ENCODE measurements around the gene CFAP68.
A peak's percentile ranks its signal among the peaks of the same experiment; 100 is the strongest.
"Not testable (repeated sequence)": the region's sequence is repeated elsewhere in the genome, so short reads cannot be mapped to it uniquely, and the experiment has no call there.

CFAP68 gene

DNA sequence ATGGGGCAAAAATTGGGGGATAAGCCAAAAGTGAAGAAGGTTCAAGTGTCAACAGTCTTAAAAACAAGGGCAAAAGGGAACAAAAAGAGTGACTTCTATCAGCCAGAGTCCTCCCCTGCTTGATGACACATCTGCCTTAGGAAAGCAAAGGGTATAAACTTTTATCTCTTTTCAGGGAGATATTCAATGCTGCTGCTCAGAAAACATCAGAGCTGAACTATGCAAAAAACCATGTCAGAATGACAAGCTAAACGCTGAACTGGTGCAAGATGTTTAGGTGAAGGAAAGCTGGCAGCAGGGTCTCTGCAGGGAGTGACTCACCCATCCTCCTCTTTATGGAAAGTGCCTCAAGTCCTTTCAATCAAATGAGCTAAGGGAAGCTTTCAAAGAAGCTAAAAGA, 32.7 kb upstream of the CFAP68 start:
- FAIRE-seq (no peak), DNase-seq (ENCODE audit: insufficient read length, low spot score) (no peak)
- TF ChIP-seq POLR2A (IDR thresholded peaks at IDR 0.05; ENCODE audit: low read depth, low read length), result no peak

DNA sequence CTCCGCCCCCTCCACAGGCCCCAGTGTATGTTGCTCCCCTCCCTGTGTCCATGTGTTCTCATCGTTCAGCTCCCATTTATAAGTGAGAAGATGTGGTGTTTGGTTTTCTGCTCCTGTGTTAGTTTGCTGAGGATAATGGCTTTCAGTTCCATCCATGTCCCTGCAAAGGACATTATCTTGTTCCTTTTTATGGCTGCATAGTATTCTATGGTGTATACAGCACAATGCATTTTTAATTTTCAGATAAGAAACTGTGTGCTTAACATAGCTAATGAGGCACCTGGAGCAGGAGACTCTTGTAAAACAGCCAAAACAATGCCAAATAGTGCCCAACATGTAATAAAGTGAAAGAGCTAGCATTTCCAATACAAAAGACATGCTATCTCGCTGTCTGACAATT, 29.7 kb upstream of the CFAP68 start:
- TF ChIP-seq POLR2A (IDR thresholded peaks at IDR 0.05; ENCODE audit: low read depth, low read length), result no peak
- FAIRE-seq (no peak), DNase-seq (ENCODE audit: insufficient read length, low spot score) (no peak)

DNA sequence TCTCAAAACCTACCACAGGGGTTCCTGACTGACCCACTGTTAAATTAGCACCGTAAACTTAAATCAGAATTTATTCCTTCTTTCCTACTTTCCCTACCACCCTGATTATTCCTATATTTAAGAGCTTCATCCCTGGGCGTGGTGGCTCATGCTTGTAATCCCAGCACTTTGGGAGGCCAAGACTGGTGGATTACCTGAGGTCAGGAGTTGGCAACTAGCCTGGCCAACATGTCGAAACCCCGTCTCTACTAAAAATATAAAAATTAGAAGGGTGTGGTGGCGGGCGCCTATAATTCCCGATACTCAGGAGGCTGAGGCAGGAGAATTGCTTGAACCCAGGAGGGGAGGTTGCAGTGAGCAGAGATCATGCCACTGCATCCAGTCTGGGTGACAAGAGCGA, 28.3 kb upstream of the CFAP68 start:
- TF ChIP-seq POLR2A (IDR thresholded peaks at IDR 0.05; ENCODE audit: low read depth, low read length), result no peak
- FAIRE-seq (no peak), DNase-seq (ENCODE audit: insufficient read length, low spot score) (no peak)

DNA sequence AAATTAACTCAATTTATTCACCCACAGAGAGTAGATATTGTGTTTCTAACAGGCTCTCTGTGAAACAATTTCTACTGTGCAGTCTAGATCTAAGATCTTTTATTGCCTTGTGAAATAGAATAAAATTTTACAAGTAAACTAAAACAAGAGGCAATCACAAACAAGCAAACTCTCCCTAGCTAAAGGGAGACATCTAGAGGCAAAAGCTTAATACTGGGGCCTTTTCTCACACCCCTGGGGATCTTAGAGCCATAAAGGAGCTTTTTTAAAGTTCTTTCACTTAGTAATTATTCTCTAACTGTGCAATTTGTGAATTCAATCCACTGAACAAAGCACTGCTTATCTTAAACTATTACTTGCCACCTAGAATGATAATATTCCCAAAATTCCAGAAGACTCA, 27.7 kb upstream of the CFAP68 start:
- DNase-seq (ENCODE audit: insufficient read length, low spot score), result no peak
- FAIRE-seq, result no peak
- no peak for TF ChIP-seq POLR2A (IDR thresholded peaks at IDR 0.05; ENCODE audit: low read depth, low read length)

DNA sequence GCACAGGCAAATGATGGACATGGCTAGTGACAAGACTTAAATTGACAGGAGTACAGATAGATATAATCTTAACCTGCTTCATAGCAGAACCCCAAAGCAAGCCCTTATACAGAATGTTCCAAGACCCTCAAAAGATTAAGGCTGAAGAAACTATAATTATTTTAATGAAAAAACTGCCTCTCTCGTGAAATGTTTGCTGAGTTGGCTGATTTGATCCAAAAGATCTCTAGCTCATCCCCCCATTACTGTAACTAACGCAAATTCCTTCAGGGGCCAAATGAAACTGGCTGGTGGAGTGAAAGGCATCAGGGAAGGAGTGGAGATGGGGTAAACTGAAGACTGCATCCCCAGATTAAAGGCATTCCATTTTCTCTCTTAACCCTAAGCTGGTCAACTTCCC, 27.2 kb upstream of the CFAP68 start:
- TF ChIP-seq POLR2A (IDR thresholded peaks at IDR 0.05; ENCODE audit: low read depth, low read length), result no peak
- FAIRE-seq (no peak), DNase-seq (ENCODE audit: insufficient read length, low spot score) (no peak)

DNA sequence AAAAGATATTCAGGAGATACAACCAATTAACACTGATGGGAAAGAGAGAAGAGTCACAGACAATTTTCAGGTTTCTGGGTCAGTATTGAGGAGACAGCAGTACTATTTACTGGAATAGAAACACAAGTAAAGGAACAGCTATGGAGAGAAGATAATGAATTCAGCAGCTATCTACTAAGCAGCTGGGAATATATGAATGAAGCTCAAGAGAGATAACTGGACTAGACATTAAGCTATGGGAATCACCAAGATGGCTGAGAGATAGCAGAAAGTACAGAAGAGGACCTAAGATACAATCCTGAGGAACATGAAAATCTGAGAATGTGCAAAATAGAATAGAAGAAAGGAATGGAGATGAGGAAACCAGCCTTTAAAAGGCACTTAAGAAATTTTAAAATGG, 23.8 kb upstream of the CFAP68 start:
- TF ChIP-seq POLR2A (IDR thresholded peaks at IDR 0.05; ENCODE audit: low read depth, low read length), result no peak
- DNase-seq (ENCODE audit: insufficient read length, low spot score) (no peak), FAIRE-seq (no peak)

DNA sequence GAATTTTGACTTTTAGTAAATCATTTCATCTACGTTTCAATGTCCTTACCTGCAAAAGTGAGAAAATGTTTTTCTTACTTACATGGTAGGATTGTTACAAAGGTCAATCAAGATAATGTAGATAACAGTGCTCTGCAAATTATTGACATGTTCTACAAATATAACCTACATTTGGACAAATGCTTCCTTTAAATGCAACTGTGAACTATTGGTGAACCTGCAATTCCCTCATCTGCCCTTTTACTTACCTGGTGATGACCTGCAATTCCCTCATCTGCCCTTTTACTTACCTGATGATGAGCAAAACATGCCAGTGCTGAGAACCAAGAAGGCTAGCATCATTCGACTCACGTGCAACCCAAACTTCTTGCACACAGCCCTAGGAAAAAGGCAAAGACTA, 19.1 kb upstream of the CFAP68 start:
- no peak for TF ChIP-seq POLR2A (IDR thresholded peaks at IDR 0.05; ENCODE audit: low read depth, low read length)
- DNase-seq (ENCODE audit: insufficient read length, low spot score) (no peak), FAIRE-seq (no peak)

DNA sequence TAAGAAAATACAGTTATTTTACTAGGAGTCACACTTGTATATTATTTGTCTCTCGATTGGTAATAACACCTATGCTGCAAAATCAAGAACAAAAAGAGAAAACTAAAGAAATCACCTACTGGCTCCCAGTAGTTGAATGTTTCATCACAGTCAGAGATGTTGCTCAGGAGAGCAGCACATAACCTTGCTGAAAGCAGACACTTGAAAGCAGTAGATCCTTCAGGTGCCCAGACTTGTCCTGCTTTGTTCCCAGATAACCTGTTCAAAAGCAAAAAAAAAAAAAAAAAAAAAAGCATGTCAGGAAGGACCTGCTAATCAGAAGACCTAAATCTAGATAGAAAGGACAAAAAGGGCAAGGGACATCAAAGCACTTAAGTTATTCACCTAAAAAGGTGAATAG, 9.2 kb upstream of the CFAP68 start:
- FAIRE-seq, result no peak
- TF ChIP-seq POLR2A (IDR thresholded peaks at IDR 0.05; ENCODE audit: low read depth, low read length), result no peak
- no peak for DNase-seq (ENCODE audit: insufficient read length, low spot score)

DNA sequence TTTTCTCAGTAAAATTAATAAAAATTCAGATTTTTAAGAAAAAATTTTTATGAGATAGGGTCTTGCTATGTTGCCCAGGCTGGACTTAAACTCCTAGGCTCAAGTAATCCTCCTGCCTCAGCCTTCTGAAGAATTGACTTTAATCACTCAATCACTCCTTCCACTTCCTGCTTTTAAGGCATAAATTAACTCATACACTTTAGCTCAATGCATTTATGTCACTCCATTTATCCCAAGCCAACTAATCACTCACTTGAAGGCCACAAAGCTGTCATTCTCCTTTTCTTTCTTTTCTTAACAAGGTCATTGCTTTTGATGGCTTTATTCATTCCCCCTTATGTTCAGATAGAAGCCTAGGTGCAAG, 8.8 kb upstream of the CFAP68 start:
- DNase-seq (ENCODE audit: insufficient read length, low spot score) (no peak), FAIRE-seq (no peak)
- TF ChIP-seq POLR2A (IDR thresholded peaks at IDR 0.05; ENCODE audit: low read depth, low read length), result no peak

DNA sequence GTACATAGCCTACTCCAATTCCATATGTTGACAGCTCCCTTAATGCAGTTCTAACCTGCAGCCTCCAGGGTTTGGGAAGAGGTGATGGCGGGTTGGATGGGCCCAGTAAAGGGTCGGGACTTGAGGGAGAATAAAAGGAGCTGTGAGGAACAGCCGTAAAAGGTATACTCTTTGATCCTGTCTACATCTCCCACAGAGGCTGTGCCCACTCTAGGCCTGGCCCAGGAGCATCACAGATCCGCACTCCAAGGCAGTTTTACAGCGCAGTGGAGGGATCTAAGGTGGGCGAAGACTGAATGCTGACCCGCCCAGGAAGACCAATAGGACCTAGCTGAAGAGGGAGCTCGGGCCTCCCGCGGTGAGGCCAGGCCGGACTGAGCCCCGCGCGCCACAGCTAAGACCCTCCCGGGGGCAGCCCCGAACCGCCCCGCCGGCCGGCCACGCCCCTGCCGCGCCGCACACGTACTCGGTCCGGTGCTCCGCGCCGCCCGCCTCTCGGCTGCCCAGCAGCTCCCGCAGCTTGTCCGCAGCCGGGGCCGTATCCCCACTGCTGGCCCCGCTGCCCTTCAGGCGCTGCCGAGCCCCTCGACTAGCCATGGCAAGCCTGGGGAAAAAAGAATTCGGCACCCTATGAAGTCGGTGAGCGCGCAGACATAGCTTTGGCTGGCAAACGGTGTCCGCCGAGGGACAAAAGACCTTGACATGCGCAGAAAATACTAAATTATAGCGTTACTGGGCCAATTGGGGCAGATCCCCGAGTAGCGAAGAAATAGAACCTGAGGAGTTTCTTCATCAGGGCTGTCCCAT, 8.3 kb upstream of the CFAP68 start, which contains the start of gene ALG9:
Gene ALG9 (minus strand): TSS at position 696 of the 807 bp plus-strand sequence. CDS start 99 bp downstream, at position 597.
- no peak for FAIRE-seq
- peak; percentile 38 for DNase-seq (ENCODE audit: insufficient read length, low spot score)

DNA sequence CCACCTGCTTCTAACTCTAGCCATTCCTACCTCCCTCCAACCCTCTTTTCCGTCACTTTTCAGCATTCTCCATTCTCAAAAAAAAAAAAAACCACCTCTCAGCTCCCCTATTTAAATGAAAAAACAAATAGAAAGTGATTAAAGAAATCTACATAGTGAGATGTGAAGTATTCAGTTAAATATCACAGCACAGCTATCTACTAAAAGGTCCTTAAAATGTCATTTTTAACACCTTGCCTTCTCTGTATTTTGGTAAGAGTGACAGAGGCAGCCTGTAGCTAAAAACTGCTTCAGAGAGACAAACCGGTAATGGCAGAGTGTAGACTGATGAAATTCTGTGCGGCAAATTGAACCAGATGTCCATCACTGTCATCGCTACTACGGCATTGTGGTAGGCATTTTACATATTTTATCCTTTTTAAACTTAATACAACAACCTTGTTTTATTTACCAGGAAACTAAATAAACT, 7.6 kb upstream of the CFAP68 start:
- DNase-seq (ENCODE audit: insufficient read length, low spot score), result no peak
- no peak for TF ChIP-seq POLR2A (IDR thresholded peaks at IDR 0.05; ENCODE audit: low read depth, low read length)
- no peak for FAIRE-seq

More for the DNA sequence above, 8.3 kb upstream of the CFAP68 start, which contains the start of gene ALG9:
- peak; percentile 43 for TF ChIP-seq POLR2A (IDR thresholded peaks at IDR 0.05; ENCODE audit: low read depth, low read length)

DNA sequence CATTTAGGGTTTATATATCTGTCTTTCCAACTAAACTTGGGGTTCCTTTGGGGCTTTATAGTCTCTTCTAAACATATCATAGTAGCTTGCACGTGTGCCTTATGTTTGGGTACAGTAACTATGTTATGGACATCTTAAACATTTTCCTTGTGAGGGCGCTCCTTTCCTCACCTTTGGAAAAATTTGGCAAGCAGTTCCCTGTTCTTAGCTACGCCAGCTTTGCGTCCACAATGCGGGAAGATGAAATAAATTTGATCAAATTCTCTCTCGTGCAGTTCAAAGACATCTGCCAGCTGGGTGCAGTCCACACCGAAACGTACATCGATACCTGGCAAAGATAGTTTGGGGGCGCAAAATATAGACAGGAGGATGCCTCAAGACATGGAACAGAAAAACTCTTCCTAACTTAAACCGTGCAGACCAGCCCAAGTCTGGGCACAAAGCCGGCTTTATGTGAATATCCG, 924 bp upstream of the CFAP68 start:
- TF ChIP-seq POLR2A (IDR thresholded peaks at IDR 0.05; ENCODE audit: low read depth, low read length), result no peak
- DNase-seq (ENCODE audit: insufficient read length, low spot score), result peak; percentile 3
- peak; percentile 27 for FAIRE-seq

DNA sequence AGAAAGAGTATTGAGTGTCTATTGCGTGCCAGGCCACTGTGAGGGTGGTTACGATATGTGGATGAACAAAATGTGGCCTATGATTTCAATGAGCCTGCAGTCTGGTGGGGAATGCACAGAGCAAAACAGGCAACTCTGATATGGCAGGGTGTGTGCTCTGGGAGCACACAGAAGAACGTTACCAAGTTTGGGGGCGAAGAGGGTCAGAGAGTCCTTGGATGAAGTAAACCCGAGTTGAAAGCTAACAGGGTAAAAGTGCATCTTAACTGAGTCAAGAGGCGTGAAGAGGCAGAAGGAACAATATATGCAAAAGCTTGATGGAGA, 258 bp downstream of the CFAP68 start:
- DNase-seq (ENCODE audit: insufficient read length, low spot score), result no peak
- no peak for TF ChIP-seq POLR2A (IDR thresholded peaks at IDR 0.05; ENCODE audit: low read depth, low read length)
- FAIRE-seq, result no peak

DNA sequence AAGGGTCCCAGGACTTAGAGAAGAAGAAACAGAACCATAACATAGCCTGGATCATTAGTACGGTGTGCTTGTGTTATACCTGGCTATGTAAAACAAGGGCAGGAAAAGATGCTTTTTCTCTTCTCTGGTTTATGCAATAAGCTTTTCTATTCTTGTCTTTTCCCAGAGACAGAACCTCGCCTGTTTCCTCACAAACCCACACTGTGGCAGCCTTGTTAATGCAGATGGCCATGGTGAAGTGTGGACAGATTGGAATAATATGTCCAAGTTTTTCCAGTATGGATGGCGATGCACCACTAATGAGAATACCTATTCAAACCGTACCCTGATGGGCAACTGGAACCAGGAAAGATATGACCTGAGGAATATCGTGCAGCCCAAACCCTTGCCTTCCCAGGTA, 2.9 kb downstream of the CFAP68 start:
- FAIRE-seq (no peak), DNase-seq (ENCODE audit: insufficient read length, low spot score) (no peak)
- no peak for TF ChIP-seq POLR2A (IDR thresholded peaks at IDR 0.05; ENCODE audit: low read depth, low read length)

DNA sequence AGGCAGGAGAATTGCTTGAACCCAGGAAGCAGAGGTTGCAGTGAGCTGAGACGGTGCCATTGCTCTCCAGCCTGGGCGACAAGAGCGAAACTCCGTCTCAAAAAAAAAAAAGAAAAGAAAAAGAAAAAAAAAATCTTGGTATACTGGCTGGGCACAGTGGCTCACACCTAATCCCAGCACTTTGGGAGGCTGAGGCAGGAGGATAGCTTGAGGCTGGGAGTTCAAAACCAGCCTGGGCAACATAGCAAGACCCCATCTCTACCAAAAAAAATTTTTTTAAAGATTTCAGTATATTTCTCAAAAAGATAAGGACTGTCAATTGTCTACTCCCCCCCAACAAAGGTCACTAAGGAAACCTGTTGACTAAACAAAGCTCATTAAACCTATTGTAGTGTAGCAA, 5.7 kb downstream of the CFAP68 start:
- not testable (repeated sequence) for FAIRE-seq; DNase-seq (ENCODE audit: insufficient read length, low spot score)

Data from H54 (cell line).